HL-60 (cell line): ENCODE data around the gene USP3.
"Not testable (repeated sequence)": the region's sequence is repeated elsewhere in the genome, so short reads cannot be mapped to it uniquely, and the experiment has no call there.

Experiments used
- DNase-seq, 2 experiments: peaks; one replicate each; pipeline ENCODE4 v3.0.0-alpha.2; 2010 to 2020; ENCODE audit warnings: low read depth in 1 of 2, low spot score in 1 of 2
- H3K27ac ChIP-seq: fragments of 250-450 bp; sonication (Bioruptor Pico); replicated peaks from 2 replicates; pipeline ENCODE4 v1.5.1; 2020; ENCODE audit warnings: mild to moderate bottlenecking, moderate library complexity
- H3K27me3 ChIP-seq: fragments of 250-450 bp; sonication (Bioruptor Pico); 2 replicates; pipeline ENCODE4 v1.5.1; 2021; ENCODE audit warnings: mild to moderate bottlenecking, moderate library complexity; ENCODE audit not compliant: insufficient read depth, poor library complexity, severe bottlenecking
- H3K4me3 ChIP-seq: replicated peaks from 2 replicates; pipeline ENCODE4 v1.5.1; 2011; ENCODE audit warnings: mild to moderate bottlenecking, control low read depth, low read length; ENCODE audit not compliant: insufficient read depth
- CTCF ChIP-seq: IDR thresholded peaks from one replicate; pipeline ENCODE4 v1.5.1; 2011; ENCODE audit warnings: low read length, control low read depth, inconsistent platforms; ENCODE audit not compliant: insufficient read depth
- GABPA ChIP-seq: IDR thresholded peaks from 2 replicates; pipeline ENCODE4 v1.6.1; 2012; ENCODE audit warnings: low read depth
- POLR2AphosphoS5 ChIP-seq: IDR thresholded peaks from 2 replicates; pipeline ENCODE4 v1.6.1; 2012; ENCODE audit warnings: low read depth
- REST ChIP-seq: IDR thresholded peaks from 2 replicates; pipeline ENCODE4 v1.6.1; 2012; ENCODE audit warnings: low read depth; ENCODE audit not compliant: insufficient replicate concordance
- SPI1 ChIP-seq: IDR thresholded peaks from 2 replicates; pipeline ENCODE4 v1.6.1; 2012; ENCODE audit warnings: low read depth, mild to moderate bottlenecking, borderline replicate concordance

USP3 gene

DNA sequence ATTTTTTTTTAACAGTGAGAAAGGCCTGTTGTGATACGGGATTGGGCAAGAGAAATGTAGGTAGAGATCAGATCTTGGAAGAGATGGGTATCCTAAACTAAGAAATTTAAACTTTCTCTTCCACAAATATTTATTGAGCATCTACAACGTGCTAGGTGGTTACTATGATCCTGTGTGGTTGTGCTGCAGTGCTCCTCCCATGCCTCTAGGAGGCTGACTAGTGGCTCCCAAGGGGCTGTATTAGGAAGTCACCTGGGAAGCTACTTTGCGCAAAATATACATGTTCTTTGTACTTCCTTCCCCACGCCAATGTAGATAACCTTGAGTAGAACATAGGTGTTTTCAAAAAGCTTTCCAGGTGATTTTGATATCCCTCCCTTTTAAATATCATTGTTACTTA is 27.2 kb downstream of the USP3 start:
- TF ChIP-seq CTCF (peak; percentile 13), GABPA (no peak), SPI1 (no peak)
- Histone ChIP-seq H3K27ac (no peak overlapping the region), H3K4me3 (no peak overlapping the region), H3K27me3 (no peaks in the 10 kb centered on the region)
- peak in 1 of 2 experiments; percentile 25 for DNase-seq

DNA sequence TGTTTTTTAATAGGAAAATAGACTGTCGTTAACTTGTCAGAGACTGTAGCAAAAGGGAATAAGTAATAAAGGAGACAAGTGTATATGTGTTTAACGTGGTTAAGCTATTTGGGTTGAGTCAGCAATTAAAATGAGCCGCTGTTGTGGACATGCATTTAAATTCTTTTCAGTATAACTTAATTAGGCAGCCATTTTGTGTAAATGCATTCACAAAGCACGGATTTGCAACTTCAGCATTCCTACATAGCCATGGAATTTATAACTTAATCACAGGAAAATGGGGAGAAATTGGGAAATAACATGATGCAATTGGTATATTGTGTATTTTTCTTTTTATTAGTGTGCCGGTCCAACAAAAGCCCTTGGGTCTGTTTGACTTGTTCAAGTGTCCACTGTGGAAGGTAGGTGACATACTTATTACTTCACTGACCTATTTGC is 27.9 kb downstream of the USP3 start:
- Histone ChIP-seq H3K27me3 (no peaks in the 10 kb centered on the region), H3K4me3 (no peak overlapping the region), H3K27ac (no peak overlapping the region)
- DNase-seq: no peak
- TF ChIP-seq POLR2AphosphoS5 (no peak), GABPA (no peak), CTCF (no peak), REST (no peak), SPI1 (no peak)

- DNase-seq, H3K27ac ChIP-seq, H3K27me3 ChIP-seq, H3K4me3 ChIP-seq: not testable (repeated sequence)
Measured at GRCh38 chr15:63534888-63535287, 30.5 kb downstream of the USP3 start.

- TF ChIP-seq CTCF: no peak
- TF ChIP-seq REST: no peak
- TF ChIP-seq SPI1: no peak
- TF ChIP-seq POLR2AphosphoS5: no peak
- Histone ChIP-seq H3K4me3 (no peak overlapping the region), H3K27ac (no peak overlapping the region), H3K27me3 (no peaks in the 10 kb centered on the region)
- no peak for DNase-seq
Measured at GRCh38 chr15:63535689-63536088, 31.3 kb downstream of the USP3 start.
